Measurements from ENCODE around the gene TCP1. TPM values are rescaled to one million over a fixed set of nuclear protein-coding genes. Genes with fewer than 3 reads are reported as not detected.
"Not testable (repeated sequence)": the region's sequence is repeated elsewhere in the genome, so short reads cannot be mapped to it uniquely, and the experiment has no call there.

Gene TCP1
- total RNA-seq, 1 experiment from 2014 or later = 528 TPM

- no peaks in the 10 kb centered on the region for H3K9me3 ChIP-seq (ENCODE audit: low read depth, low read length, poor library complexity, severe bottlenecking)
- H3K36me3 ChIP-seq (ENCODE audit: insufficient read depth, low read length, poor library complexity, severe bottlenecking) = no peaks in the 10 kb centered on the region
- H3K27ac ChIP-seq (ENCODE audit: low read depth, low read length, poor library complexity, severe bottlenecking) = no peak overlapping the region
- intact Hi-C loops (cut with micrococcal nuclease; ENCODE audit: unreplicated experiment) = no loop called here
- ChIA-PET CTCF (no interaction called here), POLR2A (ENCODE audit: low non-redundant PET) (no interaction called here)
- H3K4me1 ChIP-seq (ENCODE audit: insufficient read depth, low read length, poor library complexity, severe bottlenecking) = no peaks in the 10 kb centered on the region
- no TSS peak for BruUV-seq (replicated peaks)
- no peaks in the 10 kb centered on the region for H3K27me3 ChIP-seq (replicated peaks; ENCODE audit: insufficient read depth, low read depth, low read length, poor library complexity)
- no peak for TF ChIP-seq EZH2 (IDR thresholded peaks at IDR 0.05; ENCODE audit: borderline replicate concordance, low read depth, low read length, poor library complexity, severe bottlenecking)
- TF ChIP-seq, protein P1, sequence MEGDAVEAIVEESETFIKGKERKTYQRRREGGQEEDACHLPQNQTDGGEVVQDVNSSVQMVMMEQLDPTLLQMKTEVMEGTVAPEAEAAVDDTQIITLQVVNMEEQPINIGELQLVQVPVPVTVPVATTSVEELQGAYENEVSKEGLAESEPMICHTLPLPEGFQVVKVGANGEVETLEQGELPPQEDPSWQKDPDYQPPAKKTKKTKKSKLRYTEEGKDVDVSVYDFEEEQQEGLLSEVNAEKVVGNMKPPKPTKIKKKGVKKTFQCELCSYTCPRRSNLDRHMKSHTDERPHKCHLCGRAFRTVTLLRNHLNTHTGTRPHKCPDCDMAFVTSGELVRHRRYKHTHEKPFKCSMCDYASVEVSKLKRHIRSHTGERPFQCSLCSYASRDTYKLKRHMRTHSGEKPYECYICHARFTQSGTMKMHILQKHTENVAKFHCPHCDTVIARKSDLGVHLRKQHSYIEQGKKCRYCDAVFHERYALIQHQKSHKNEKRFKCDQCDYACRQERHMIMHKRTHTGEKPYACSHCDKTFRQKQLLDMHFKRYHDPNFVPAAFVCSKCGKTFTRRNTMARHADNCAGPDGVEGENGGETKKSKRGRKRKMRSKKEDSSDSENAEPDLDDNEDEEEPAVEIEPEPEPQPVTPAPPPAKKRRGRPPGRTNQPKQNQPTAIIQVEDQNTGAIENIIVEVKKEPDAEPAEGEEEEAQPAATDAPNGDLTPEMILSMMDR (conservative IDR thresholded peaks at IDR 0.05; ENCODE audit: low read depth, low read length) = no peak
- no peak for DNase-seq (ENCODE audit: low spot score)
- no peak overlapping the region for H3K4me3 ChIP-seq (ENCODE audit: low read depth, low read length, poor library complexity, severe bottlenecking)
These were observed 28.7 kb upstream of the TCP1 start for GRCh38 chr6:159817951-159818739.

DNA sequence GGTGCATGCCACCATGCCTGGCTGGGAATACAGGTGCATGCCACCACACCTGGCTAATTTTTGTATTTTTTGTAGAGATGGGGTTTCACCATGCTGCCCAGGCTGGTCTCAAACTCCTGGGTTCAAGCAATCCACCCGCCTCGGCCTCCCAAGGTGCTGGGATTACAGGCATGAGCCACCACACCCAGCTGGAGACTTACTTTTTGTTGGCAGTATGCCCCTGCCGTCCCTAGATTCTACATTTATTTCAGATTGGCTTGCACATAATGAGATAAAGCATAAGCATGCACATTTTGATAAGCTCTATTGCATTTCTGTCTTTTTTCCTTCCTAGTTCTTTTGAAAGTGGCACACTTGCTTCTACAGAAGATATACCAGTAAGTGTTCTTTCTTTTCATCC, 27.4 kb upstream of the TCP1 start:
- CTCF ChIA-PET; POLR2A ChIA-PET (ENCODE audit: low non-redundant PET); H3K4me1 ChIP-seq (ENCODE audit: insufficient read depth, low read length, poor library complexity, severe bottlenecking); H3K9me3 ChIP-seq (ENCODE audit: low read depth, low read length, poor library complexity, severe bottlenecking); H3K36me3 ChIP-seq (ENCODE audit: insufficient read depth, low read length, poor library complexity, severe bottlenecking); H3K27ac ChIP-seq (ENCODE audit: low read depth, low read length, poor library complexity, severe bottlenecking); BruUV-seq (replicated peaks); H3K4me3 ChIP-seq (ENCODE audit: low read depth, low read length, poor library complexity, severe bottlenecking); H3K27me3 ChIP-seq (replicated peaks; ENCODE audit: insufficient read depth, low read depth, low read length, poor library complexity); DNase-seq (ENCODE audit: low spot score); intact Hi-C loops (cut with micrococcal nuclease; ENCODE audit: unreplicated experiment): not testable (repeated sequence)

DNA sequence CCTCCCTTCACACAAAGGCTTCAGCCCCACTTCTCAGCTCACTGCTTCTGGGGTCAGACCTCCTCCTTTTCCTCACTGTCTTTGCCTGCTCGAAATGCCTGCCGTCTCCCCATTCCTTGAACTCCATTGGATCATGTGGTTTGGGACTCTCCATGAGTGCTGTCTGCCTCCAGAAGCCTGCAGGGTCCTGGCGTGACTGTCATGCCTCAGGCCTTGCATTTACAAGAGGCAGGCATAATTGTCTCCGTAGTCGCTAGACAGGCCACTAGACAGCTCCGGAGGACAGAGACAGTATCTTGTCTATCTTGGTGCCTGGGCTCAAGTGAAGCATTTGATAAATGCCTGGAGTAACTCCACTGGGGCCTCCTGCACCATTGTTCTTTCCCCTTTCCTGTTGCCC, 26.0 kb upstream of the TCP1 start:
- no peak overlapping the region for H3K27ac ChIP-seq (ENCODE audit: low read depth, low read length, poor library complexity, severe bottlenecking)
- no peaks in the 10 kb centered on the region for H3K27me3 ChIP-seq (replicated peaks; ENCODE audit: insufficient read depth, low read depth, low read length, poor library complexity)
- DNase-seq (ENCODE audit: low spot score) = no peak
- CTCF ChIA-PET = no interaction called here
- POLR2A ChIA-PET (ENCODE audit: low non-redundant PET) = no interaction called here
- no peaks in the 10 kb centered on the region for H3K4me1 ChIP-seq (ENCODE audit: insufficient read depth, low read length, poor library complexity, severe bottlenecking)
- H3K4me3 ChIP-seq (ENCODE audit: low read depth, low read length, poor library complexity, severe bottlenecking) = no peak overlapping the region
- TF ChIP-seq, protein P1 (conservative IDR thresholded peaks at IDR 0.05; ENCODE audit: low read depth, low read length) = no peak
- TF ChIP-seq EZH2 (IDR thresholded peaks at IDR 0.05; ENCODE audit: borderline replicate concordance, low read depth, low read length, poor library complexity, severe bottlenecking) = no peak
- H3K36me3 ChIP-seq (ENCODE audit: insufficient read depth, low read length, poor library complexity, severe bottlenecking) = no peaks in the 10 kb centered on the region
- intact Hi-C loops (cut with micrococcal nuclease; ENCODE audit: unreplicated experiment) = no loop called here
- no TSS peak for BruUV-seq (replicated peaks)
- H3K9me3 ChIP-seq (ENCODE audit: low read depth, low read length, poor library complexity, severe bottlenecking) = no peaks in the 10 kb centered on the region

- DNase-seq (ENCODE audit: low spot score) = no peak
- Histone ChIP-seq H3K9me3 (ENCODE audit: low read depth, low read length, poor library complexity, severe bottlenecking) (no peaks in the 10 kb centered on the region), H3K27ac (ENCODE audit: low read depth, low read length, poor library complexity, severe bottlenecking) (no peak overlapping the region), H3K4me1 (ENCODE audit: insufficient read depth, low read length, poor library complexity, severe bottlenecking) (no peaks in the 10 kb centered on the region), H3K4me3 (ENCODE audit: low read depth, low read length, poor library complexity, severe bottlenecking) (no peak overlapping the region), H3K36me3 (ENCODE audit: insufficient read depth, low read length, poor library complexity, severe bottlenecking) (no peaks in the 10 kb centered on the region), H3K27me3 (replicated peaks; ENCODE audit: insufficient read depth, low read depth, low read length, poor library complexity) (no peaks in the 10 kb centered on the region)
- no TSS peak for BruUV-seq (replicated peaks)
- CTCF ChIA-PET = no interaction called here
- TF ChIP-seq, protein P1 (conservative IDR thresholded peaks at IDR 0.05; ENCODE audit: low read depth, low read length) = no peak
- no peak for TF ChIP-seq EZH2 (IDR thresholded peaks at IDR 0.05; ENCODE audit: borderline replicate concordance, low read depth, low read length, poor library complexity, severe bottlenecking)
- intact Hi-C loops (cut with micrococcal nuclease; ENCODE audit: unreplicated experiment) = no loop called here
- POLR2A ChIA-PET (ENCODE audit: low non-redundant PET) = interaction anchor here (0.6 kb wide), 1 partner anchor 16 kb away, joined by 4 read pairs; no protein-coding TSS in a partner anchor
These were observed 24.4 kb upstream of the TCP1 start for GRCh38 chr6:159813781-159814180.
